Ascending aorta (tissue), 2 donors: Measurements from ENCODE around the gene SNX13. TPM values are rescaled to one million over a fixed set of nuclear protein-coding genes. Genes with fewer than 3 reads are reported as not detected.

ENCODE experiments used
- DNase-seq, 2 donors: peaks; one replicate each; pipeline ENCODE4 v3.0.0-alpha.2; 2019; ENCODE audit warnings: low spot score in 2 of 2
- H3K27ac ChIP-seq, 2 donors: fragments of 200-600 bp; sonication (generic); one replicate each; pipeline ENCODE4 v1.5.1; 2016 to 2017; ENCODE audit warnings: mild to moderate bottlenecking in 1 of 2
- H3K27me3 ChIP-seq: fragments of 200-600 bp; sonication (generic); one replicate; pipeline ENCODE4 v1.5.1; 2017
- H3K36me3 ChIP-seq, 2 donors: fragments of 200-600 bp; sonication (generic); one replicate each; pipeline ENCODE4 v1.5.1; 2016
- H3K4me1 ChIP-seq, 2 donors: fragments of 200-600 bp; sonication (generic); one replicate each; pipeline ENCODE4 v1.5.1; 2016 to 2017; ENCODE audit warnings: mild to moderate bottlenecking in 1 of 2
- H3K4me3 ChIP-seq, 2 donors: fragments of 200-600 bp; sonication (generic); one replicate each; pipeline ENCODE4 v1.5.1; 2016 to 2017; ENCODE audit warnings: mild to moderate bottlenecking in 1 of 2
- H3K9me3 ChIP-seq, 2 donors: fragments of 200-600 bp; sonication (generic); one replicate each; pipeline ENCODE4 v1.5.1; 2016
- intact Hi-C: fragments of 100-400 bp; cut with DNase I; formaldehyde crosslinking; loops from one replicate; pipeline ENCODE4 v1.15.1; 2023
- total RNA-seq: library from RNA; depleted of rRNA; stranded (reverse); fragments of >200 nt; gene quantifications from one replicate; pipeline ENCODE4 v1.1.0, GENCODE V29; 2016
- TF ChIP-seq, protein P1 (sequence below), 3 experiments: fragments of 200-600 bp in 2 of 3; fragments of 450-650 bp in 1 of 3; sonication (generic) in 2 of 3; IDR thresholded peaks; one replicate each; pipeline ENCODE4 v1.5.1; 2016 to 2019; ENCODE audit warnings: antibody characterized with exemption in 3 of 3, mild to moderate bottlenecking in 1 of 3, moderate library complexity in 1 of 3

SNX13 gene
- total RNA-seq, 1 donor from 2014 or later = 26.2 TPM

- H3K9me3 ChIP-seq = peaks cover 0 to 4% of the 10 kb centered on the region in 2 donors
- H3K4me3 ChIP-seq = no peak overlapping the region
- intact Hi-C loops = no loop called here
- H3K4me1 ChIP-seq = no peaks in the 10 kb centered on the region
- TF ChIP-seq, protein P1, sequence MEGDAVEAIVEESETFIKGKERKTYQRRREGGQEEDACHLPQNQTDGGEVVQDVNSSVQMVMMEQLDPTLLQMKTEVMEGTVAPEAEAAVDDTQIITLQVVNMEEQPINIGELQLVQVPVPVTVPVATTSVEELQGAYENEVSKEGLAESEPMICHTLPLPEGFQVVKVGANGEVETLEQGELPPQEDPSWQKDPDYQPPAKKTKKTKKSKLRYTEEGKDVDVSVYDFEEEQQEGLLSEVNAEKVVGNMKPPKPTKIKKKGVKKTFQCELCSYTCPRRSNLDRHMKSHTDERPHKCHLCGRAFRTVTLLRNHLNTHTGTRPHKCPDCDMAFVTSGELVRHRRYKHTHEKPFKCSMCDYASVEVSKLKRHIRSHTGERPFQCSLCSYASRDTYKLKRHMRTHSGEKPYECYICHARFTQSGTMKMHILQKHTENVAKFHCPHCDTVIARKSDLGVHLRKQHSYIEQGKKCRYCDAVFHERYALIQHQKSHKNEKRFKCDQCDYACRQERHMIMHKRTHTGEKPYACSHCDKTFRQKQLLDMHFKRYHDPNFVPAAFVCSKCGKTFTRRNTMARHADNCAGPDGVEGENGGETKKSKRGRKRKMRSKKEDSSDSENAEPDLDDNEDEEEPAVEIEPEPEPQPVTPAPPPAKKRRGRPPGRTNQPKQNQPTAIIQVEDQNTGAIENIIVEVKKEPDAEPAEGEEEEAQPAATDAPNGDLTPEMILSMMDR (IDR thresholded peaks at IDR 0.05) = no peak
- peaks cover 11% of the 10 kb centered on the region in 2 donors for H3K36me3 ChIP-seq
- no peak overlapping the region for H3K27ac ChIP-seq
- DNase-seq = no peak
- no peaks in the 10 kb centered on the region for H3K27me3 ChIP-seq
Measured at GRCh38 chr7:17806631-17807030, 133.7 kb downstream of the SNX13 start.

GRCh38 chr7:17802056-17802455 lies 138.2 kb downstream of the SNX13 start:
- TF ChIP-seq, protein P1 (IDR thresholded peaks at IDR 0.05) = no peak
- Histone ChIP-seq H3K9me3 (no peaks in the 10 kb centered on the region), H3K4me1 (no peaks in the 10 kb centered on the region), H3K27me3 (no peaks in the 10 kb centered on the region), H3K27ac (no peak overlapping the region), H3K36me3 (peaks cover 26 to 47% of the 10 kb centered on the region in 2 donors), H3K4me3 (no peak overlapping the region)
- DNase-seq = no peak
- intact Hi-C loops = no loop called here

GRCh38 chr7:17792075-17792936 lies 148.0 kb downstream of the SNX13 start:
- Histone ChIP-seq H3K36me3 (peaks cover 12 to 20% of the 10 kb centered on the region in 2 donors), H3K27me3 (no peaks in the 10 kb centered on the region), H3K27ac (no peak overlapping the region), H3K4me1 (no peaks in the 10 kb centered on the region), H3K4me3 (no peak overlapping the region), H3K9me3 (no peaks in the 10 kb centered on the region)
- intact Hi-C loops = no loop called here
- no peak for DNase-seq
- TF ChIP-seq, protein P1 (IDR thresholded peaks at IDR 0.05) = no peak

GRCh38 chr7:17787257-17787656 lies 153.0 kb downstream of the SNX13 start:
- intact Hi-C loops = no loop called here
- no peaks in the 10 kb centered on the region for H3K9me3 ChIP-seq
- no peak for DNase-seq
- no peak overlapping the region for H3K4me3 ChIP-seq
- no peak overlapping the region for H3K27ac ChIP-seq
- no peaks in the 10 kb centered on the region for H3K27me3 ChIP-seq
- TF ChIP-seq, protein P1 (IDR thresholded peaks at IDR 0.05) = no peak
- peaks cover 0 to 2% of the 10 kb centered on the region in 2 donors for H3K36me3 ChIP-seq
- H3K4me1 ChIP-seq = no peaks in the 10 kb centered on the region

DNA sequence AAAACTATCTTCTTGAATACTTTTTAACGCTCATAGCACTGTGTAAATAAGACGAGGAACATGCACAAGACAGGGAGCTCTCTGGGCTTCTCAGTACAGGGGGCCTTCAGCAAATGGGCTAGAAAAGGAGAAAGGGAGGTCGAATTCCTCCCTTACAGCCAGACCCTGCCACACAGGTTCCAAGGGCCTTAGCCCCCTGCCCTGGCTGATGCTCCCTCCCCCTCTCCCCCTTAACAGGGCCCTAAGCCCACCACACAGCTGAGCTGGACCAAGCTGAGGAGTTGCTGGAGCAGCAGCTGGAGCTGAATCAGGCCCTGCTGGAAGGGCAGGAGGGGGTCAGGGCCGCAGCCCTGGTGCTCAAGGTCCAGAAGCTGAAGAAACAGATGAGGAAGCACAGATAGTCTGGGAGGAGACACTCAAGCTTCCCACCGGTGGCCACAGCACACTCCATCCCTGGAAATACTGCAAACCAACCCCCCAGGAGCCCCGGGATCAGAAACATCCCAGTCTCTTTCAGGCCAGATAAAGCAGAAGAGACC lies 153.9 kb downstream of the SNX13 start:
- no peaks in the 10 kb centered on the region for H3K4me1 ChIP-seq
- H3K27me3 ChIP-seq = no peaks in the 10 kb centered on the region
- no peak for DNase-seq
- intact Hi-C loops = no loop called here
- no peak overlapping the region for H3K4me3 ChIP-seq
- TF ChIP-seq, protein P1 (IDR thresholded peaks at IDR 0.05) = no peak
- no peaks in the 10 kb centered on the region for H3K9me3 ChIP-seq
- H3K36me3 ChIP-seq = no peaks in the 10 kb centered on the region
- H3K27ac ChIP-seq = no peak overlapping the region
